Astrocyte (in vitro differentiated cells and primary cell): ENCODE results near the gene STKLD1. TPM values are rescaled to one million over a fixed set of nuclear protein-coding genes. Genes with fewer than 3 reads are reported as not detected.
"Not testable (repeated sequence)": the region's sequence is repeated elsewhere in the genome, so short reads cannot be mapped to it uniquely, and the experiment has no call there.

Experiments used
- DNase-seq: peaks from one replicate; pipeline ENCODE4 v3.0.0-alpha.2; 2010; ENCODE audit warnings: low read depth
- FAIRE-seq: peaks from 2 replicates; lab custom pipeline; 2011; peaks lifted over from hg19 to GRCh38; lab: Jason Lieb, UNC
- H2AFZ ChIP-seq: 2 replicates; pipeline ENCODE4 v1.6.0; 2012; ENCODE audit warnings: low read depth, low read length, inconsistent platforms
- H3K27ac ChIP-seq: 2 replicates; pipeline ENCODE4 v1.5.1; 2011; ENCODE audit warnings: low read depth, low read length, inconsistent platforms
- H3K27me3 ChIP-seq: 2 replicates; pipeline ENCODE4 v1.6.0; 2011; ENCODE audit warnings: low read length, inconsistent platforms; ENCODE audit not compliant: insufficient read depth
- H3K36me3 ChIP-seq: 2 replicates; pipeline ENCODE4 v1.5.1; 2011; ENCODE audit warnings: low read length, inconsistent platforms; ENCODE audit not compliant: insufficient read depth
- H3K4me1 ChIP-seq: 2 replicates; pipeline ENCODE4 v1.5.1; 2011; ENCODE audit warnings: low read length, inconsistent platforms; ENCODE audit not compliant: insufficient read depth
- H3K4me2 ChIP-seq: 2 replicates; pipeline ENCODE4 v1.6.0; 2012; ENCODE audit warnings: low read length, inconsistent platforms
- H3K4me3 ChIP-seq: 2 replicates; pipeline ENCODE4 v1.5.1; 2011; ENCODE audit warnings: low read depth, mild to moderate bottlenecking, low read length, inconsistent platforms; ENCODE audit not compliant: insufficient read depth
- H3K79me2 ChIP-seq: 2 replicates; pipeline ENCODE4 v1.6.0; 2012; ENCODE audit warnings: mild to moderate bottlenecking, low read length, inconsistent platforms; ENCODE audit not compliant: insufficient read depth
- H3K9ac ChIP-seq: 2 replicates; pipeline ENCODE4 v1.6.0; 2012; ENCODE audit warnings: mild to moderate bottlenecking, low read length, inconsistent platforms
- H3K9me3 ChIP-seq: 2 replicates; pipeline ENCODE4 v1.5.1; 2012; ENCODE audit warnings: low read depth, mild to moderate bottlenecking, low read length, inconsistent platforms; ENCODE audit not compliant: insufficient read depth
- H4K20me1 ChIP-seq: 2 replicates; pipeline ENCODE4 v1.6.0; 2012; ENCODE audit warnings: low read length, inconsistent platforms; ENCODE audit not compliant: insufficient read depth
- H3K27ac Mint-ChIP-seq: one replicate; pipeline ENCODE4 v1.8.0; 2021; ENCODE audit warnings: mild to moderate bottlenecking, mixed read lengths; ENCODE audit not compliant: unreplicated experiment
- H3K27me3 Mint-ChIP-seq: one replicate; pipeline ENCODE4 v1.8.0; 2021; ENCODE audit warnings: low read depth, mixed read lengths; ENCODE audit not compliant: unreplicated experiment
- H3K36me3 Mint-ChIP-seq: one replicate; pipeline ENCODE4 v1.8.0; 2021; ENCODE audit warnings: low read depth, mixed read lengths; ENCODE audit not compliant: unreplicated experiment
- H3K4me1 Mint-ChIP-seq: one replicate; pipeline ENCODE4 v1.8.0; 2021; ENCODE audit warnings: low read depth, mixed read lengths; ENCODE audit not compliant: unreplicated experiment
- H3K4me3 Mint-ChIP-seq: one replicate; pipeline ENCODE4 v1.8.0; 2021; ENCODE audit warnings: mild to moderate bottlenecking, moderate library complexity, mixed read lengths; ENCODE audit not compliant: unreplicated experiment
- H3K9me3 Mint-ChIP-seq: one replicate; pipeline ENCODE4 v1.8.0; 2021; ENCODE audit warnings: mild to moderate bottlenecking, mixed read lengths; ENCODE audit not compliant: unreplicated experiment
- EZH2 ChIP-seq: IDR thresholded peaks from 2 replicates; pipeline ENCODE4 v1.6.1; 2012; ENCODE audit warnings: mild to moderate bottlenecking, low read length, inconsistent platforms; ENCODE audit not compliant: insufficient read depth
- total RNA-seq: library from RNA; stranded (reverse); gene quantifications from 2 replicates; pipeline ENCODE4 v1.2.1, GENCODE V29; 2021
- TF ChIP-seq, protein P1 (sequence below): IDR thresholded peaks from 2 replicates; pipeline ENCODE4 v1.5.1; 2011; ENCODE audit warnings: low read depth, mild to moderate bottlenecking, inconsistent platforms, low read length, moderate library complexity; ENCODE audit not compliant: insufficient read depth

STKLD1 gene
- total RNA-seq, 1 donor from 2014 or later = 0.82 TPM

DNA sequence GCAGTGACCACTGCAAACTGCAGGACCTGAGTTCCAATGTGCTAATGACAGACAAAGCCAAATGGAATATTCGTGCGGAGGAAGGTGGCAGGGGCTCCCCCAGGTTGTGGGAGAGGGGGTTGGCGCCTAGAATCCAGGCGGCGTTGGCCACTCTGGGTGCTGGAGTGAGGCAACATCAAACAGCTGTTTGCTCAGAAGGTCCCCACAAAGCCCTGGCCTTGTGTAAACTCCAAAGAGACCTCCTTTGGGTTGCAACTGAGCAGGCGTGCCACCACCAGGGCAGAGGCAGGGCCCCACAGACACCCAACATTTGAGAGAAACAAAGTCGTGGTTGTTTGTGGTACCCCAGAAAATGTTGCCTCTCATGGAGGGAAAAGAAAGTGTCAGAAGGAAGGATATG lies 14.5 kb downstream of the STKLD1 start:
- no peak overlapping the region for H3K27ac ChIP-seq
- H3K9me3 ChIP-seq = no peaks in the 10 kb centered on the region
- no peaks in the 10 kb centered on the region for H3K4me1 ChIP-seq
- H3K9ac ChIP-seq = no peak overlapping the region
- TF ChIP-seq EZH2 = no peak
- Mint-ChIP-seq H3K27me3 (peaks cover 49% of the 10 kb centered on the region), H3K9me3 (no peaks in the 10 kb centered on the region), H3K27ac (no peak overlapping the region), H3K4me3 (no peak overlapping the region), H3K36me3 (no peaks in the 10 kb centered on the region), H3K4me1 (no peaks in the 10 kb centered on the region)
- peaks cover 2% of the 10 kb centered on the region for H3K27me3 ChIP-seq
- no peak overlapping the region for H2AFZ ChIP-seq
- no peak for FAIRE-seq
- H3K36me3 ChIP-seq = no peaks in the 10 kb centered on the region
- no peak overlapping the region for H3K4me3 ChIP-seq
- H3K79me2 ChIP-seq = no peaks in the 10 kb centered on the region
- no peak overlapping the region for H3K4me2 ChIP-seq
- DNase-seq = no peak
- no peaks in the 10 kb centered on the region for H4K20me1 ChIP-seq

DNA sequence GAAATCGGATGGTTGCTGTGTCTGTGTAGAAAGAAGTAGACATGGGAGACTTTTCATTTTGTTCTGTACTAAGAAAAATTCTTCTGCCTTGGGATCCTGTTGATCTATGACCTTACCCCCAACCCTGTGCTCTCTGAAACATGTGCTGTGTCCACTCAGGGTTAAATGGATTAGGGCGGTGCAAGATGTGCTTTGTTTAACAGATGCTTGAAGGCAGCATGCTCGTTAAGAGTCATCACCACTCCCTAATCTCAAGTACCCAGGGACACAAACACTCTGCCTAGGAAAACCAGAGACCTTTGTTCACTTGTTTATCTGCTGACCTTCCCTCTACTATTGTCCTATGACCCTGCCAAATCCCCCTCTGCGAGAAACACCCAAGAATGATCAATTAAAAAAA lies 15.3 kb downstream of the STKLD1 start:
- H3K4me3 Mint-ChIP-seq, FAIRE-seq, H3K9me3 ChIP-seq, H2AFZ ChIP-seq, H3K36me3 ChIP-seq, H3K79me2 ChIP-seq, DNase-seq, H3K4me1 Mint-ChIP-seq, H3K27ac Mint-ChIP-seq, H3K4me3 ChIP-seq, H3K4me2 ChIP-seq, H3K27me3 ChIP-seq, H3K36me3 Mint-ChIP-seq, H3K9me3 Mint-ChIP-seq, H3K9ac ChIP-seq, H3K27ac ChIP-seq, H3K4me1 ChIP-seq, H4K20me1 ChIP-seq: not testable (repeated sequence)
- H3K27me3 Mint-ChIP-seq = peaks cover 54% of the 10 kb centered on the region

DNA sequence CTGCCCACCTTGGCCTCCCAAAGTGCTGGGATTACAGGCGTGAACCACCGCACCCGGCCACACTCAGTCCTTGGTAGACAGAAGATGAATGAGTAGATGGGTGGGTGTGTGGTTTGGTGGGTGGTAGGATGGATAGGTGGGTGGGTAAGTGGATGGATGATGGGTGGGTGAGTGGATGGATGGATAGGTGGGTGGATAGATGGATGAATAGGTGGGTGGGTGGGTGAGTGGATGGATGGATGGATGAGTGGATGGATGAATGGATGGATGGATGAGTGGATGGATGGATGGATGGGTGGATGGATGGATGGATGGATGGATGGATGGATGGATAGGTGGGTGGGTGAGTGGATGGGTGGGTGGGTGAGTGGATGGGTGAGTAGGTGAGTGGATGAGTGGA lies 16.1 kb downstream of the STKLD1 start:
- H3K4me1 Mint-ChIP-seq, H2AFZ ChIP-seq, H3K79me2 ChIP-seq, H3K36me3 Mint-ChIP-seq, H3K36me3 ChIP-seq, H3K4me3 Mint-ChIP-seq, H3K9me3 Mint-ChIP-seq, H3K27me3 ChIP-seq, H3K4me3 ChIP-seq, DNase-seq, H3K27ac ChIP-seq, H3K9ac ChIP-seq, H3K9me3 ChIP-seq, FAIRE-seq, H3K4me2 ChIP-seq, H3K27ac Mint-ChIP-seq, H4K20me1 ChIP-seq, H3K4me1 ChIP-seq: not testable (repeated sequence)
- peaks cover 54% of the 10 kb centered on the region for H3K27me3 Mint-ChIP-seq

DNA sequence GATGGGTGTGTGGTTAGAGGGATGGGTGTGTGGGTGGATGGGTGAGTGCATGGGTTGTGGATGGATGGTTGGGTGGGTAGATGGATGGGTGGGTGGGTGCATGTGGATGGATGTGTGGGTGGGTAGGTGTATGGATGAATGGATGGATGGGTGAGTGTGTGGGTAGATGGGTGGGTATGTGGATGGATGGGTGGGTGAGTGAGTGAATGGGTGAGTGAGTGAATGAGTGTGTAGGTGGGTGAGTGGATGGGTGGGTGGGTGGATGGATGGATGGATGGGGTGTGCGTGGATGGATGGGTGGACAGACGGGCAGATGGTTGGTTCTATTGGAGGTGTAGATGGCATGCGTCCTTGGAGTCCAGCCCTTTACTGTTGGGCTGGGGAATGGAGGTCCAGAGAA lies 17.2 kb downstream of the STKLD1 start:
- Histone ChIP-seq H3K79me2 (no peaks in the 10 kb centered on the region), H3K36me3 (no peaks in the 10 kb centered on the region), H3K4me1 (no peaks in the 10 kb centered on the region), H3K27ac (no peak overlapping the region), H3K4me2 (no peak overlapping the region), H3K4me3 (no peak overlapping the region), H3K9me3 (no peaks in the 10 kb centered on the region), H3K27me3 (peaks cover 2% of the 10 kb centered on the region), H2AFZ (no peak overlapping the region), H4K20me1 (no peaks in the 10 kb centered on the region), H3K9ac (no peak overlapping the region)
- H3K4me3 Mint-ChIP-seq = no peak overlapping the region
- TF ChIP-seq, protein P1, sequence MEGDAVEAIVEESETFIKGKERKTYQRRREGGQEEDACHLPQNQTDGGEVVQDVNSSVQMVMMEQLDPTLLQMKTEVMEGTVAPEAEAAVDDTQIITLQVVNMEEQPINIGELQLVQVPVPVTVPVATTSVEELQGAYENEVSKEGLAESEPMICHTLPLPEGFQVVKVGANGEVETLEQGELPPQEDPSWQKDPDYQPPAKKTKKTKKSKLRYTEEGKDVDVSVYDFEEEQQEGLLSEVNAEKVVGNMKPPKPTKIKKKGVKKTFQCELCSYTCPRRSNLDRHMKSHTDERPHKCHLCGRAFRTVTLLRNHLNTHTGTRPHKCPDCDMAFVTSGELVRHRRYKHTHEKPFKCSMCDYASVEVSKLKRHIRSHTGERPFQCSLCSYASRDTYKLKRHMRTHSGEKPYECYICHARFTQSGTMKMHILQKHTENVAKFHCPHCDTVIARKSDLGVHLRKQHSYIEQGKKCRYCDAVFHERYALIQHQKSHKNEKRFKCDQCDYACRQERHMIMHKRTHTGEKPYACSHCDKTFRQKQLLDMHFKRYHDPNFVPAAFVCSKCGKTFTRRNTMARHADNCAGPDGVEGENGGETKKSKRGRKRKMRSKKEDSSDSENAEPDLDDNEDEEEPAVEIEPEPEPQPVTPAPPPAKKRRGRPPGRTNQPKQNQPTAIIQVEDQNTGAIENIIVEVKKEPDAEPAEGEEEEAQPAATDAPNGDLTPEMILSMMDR = no peak
- TF ChIP-seq EZH2 = no peak
- no peak for FAIRE-seq
- H3K4me1 Mint-ChIP-seq = no peaks in the 10 kb centered on the region
- DNase-seq = no peak
- peaks cover 55% of the 10 kb centered on the region for H3K27me3 Mint-ChIP-seq
- H3K9me3 Mint-ChIP-seq = no peaks in the 10 kb centered on the region
- H3K36me3 Mint-ChIP-seq = no peaks in the 10 kb centered on the region
- no peak overlapping the region for H3K27ac Mint-ChIP-seq
